ENCODE data around the gene GEMIN4.

GEMIN4 gene

GRCh38 chr17:731644-732066 is 20.4 kb downstream of the GEMIN4 start:
- TF ChIP-seq, protein P1, sequence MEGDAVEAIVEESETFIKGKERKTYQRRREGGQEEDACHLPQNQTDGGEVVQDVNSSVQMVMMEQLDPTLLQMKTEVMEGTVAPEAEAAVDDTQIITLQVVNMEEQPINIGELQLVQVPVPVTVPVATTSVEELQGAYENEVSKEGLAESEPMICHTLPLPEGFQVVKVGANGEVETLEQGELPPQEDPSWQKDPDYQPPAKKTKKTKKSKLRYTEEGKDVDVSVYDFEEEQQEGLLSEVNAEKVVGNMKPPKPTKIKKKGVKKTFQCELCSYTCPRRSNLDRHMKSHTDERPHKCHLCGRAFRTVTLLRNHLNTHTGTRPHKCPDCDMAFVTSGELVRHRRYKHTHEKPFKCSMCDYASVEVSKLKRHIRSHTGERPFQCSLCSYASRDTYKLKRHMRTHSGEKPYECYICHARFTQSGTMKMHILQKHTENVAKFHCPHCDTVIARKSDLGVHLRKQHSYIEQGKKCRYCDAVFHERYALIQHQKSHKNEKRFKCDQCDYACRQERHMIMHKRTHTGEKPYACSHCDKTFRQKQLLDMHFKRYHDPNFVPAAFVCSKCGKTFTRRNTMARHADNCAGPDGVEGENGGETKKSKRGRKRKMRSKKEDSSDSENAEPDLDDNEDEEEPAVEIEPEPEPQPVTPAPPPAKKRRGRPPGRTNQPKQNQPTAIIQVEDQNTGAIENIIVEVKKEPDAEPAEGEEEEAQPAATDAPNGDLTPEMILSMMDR (IDR thresholded peaks at IDR 0.05; ENCODE audit: insufficient read depth, low read length, poor library complexity, severe bottlenecking) = no peak
- Histone ChIP-seq H3K4me3 (replicated peaks; ENCODE audit: low read depth, low read length) (peak overlapping the region; percentile 66), H3K36me3 (ENCODE audit: control insufficient read depth, insufficient read depth, low read length) (no peaks in the 10 kb centered on the region), H3K27me3 (replicated peaks; ENCODE audit: control insufficient read depth, insufficient read depth, low read length) (no peaks in the 10 kb centered on the region)
- no peak for DNase-seq (ENCODE audit: extremely low read depth, insufficient read length)

- TF ChIP-seq, protein P1 (IDR thresholded peaks at IDR 0.05; ENCODE audit: insufficient read depth, low read length, poor library complexity, severe bottlenecking) = no peak
- H3K36me3 ChIP-seq (ENCODE audit: control insufficient read depth, insufficient read depth, low read length) = no peaks in the 10 kb centered on the region
- DNase-seq (ENCODE audit: extremely low read depth, insufficient read length) = no peak
- no peak overlapping the region for H3K4me3 ChIP-seq (replicated peaks; ENCODE audit: low read depth, low read length)
- H3K27me3 ChIP-seq (replicated peaks; ENCODE audit: control insufficient read depth, insufficient read depth, low read length) = no peaks in the 10 kb centered on the region
These were observed 23.2 kb downstream of the GEMIN4 start for GRCh38 chr17:728911-729310.

- DNase-seq (ENCODE audit: extremely low read depth, insufficient read length) = no peak
- Histone ChIP-seq H3K4me3 (replicated peaks; ENCODE audit: low read depth, low read length) (no peak overlapping the region), H3K27me3 (replicated peaks; ENCODE audit: control insufficient read depth, insufficient read depth, low read length) (no peaks in the 10 kb centered on the region), H3K36me3 (ENCODE audit: control insufficient read depth, insufficient read depth, low read length) (no peaks in the 10 kb centered on the region)
- TF ChIP-seq, protein P1 (IDR thresholded peaks at IDR 0.05; ENCODE audit: insufficient read depth, low read length, poor library complexity, severe bottlenecking) = no peak
These were observed 25.7 kb downstream of the GEMIN4 start for GRCh38 chr17:726271-726919.

DNA sequence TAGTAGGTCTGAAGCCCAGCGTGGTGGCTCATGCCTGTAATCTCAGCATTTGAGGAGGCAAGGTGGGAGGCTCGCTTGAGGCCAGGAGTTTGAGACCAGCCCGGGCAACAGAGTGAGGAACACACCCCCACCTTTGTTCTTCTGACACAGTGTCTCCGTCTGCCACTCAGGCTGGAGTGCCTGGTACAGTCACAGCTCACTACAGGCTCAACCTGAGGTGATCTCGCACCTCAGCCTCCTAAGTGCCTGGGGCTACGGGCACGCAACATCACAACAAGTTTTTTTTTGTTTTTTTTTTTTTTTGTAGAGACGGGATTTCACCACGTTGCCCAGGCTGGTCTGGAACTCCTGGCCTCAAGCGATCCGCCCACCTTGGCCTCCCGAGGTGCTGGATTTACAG is 26.3 kb downstream of the GEMIN4 start:
- H3K4me3 ChIP-seq (replicated peaks; ENCODE audit: low read depth, low read length) = no peak overlapping the region
- TF ChIP-seq, protein P1 (IDR thresholded peaks at IDR 0.05; ENCODE audit: insufficient read depth, low read length, poor library complexity, severe bottlenecking) = no peak
- H3K36me3 ChIP-seq (ENCODE audit: control insufficient read depth, insufficient read depth, low read length) = no peaks in the 10 kb centered on the region
- no peaks in the 10 kb centered on the region for H3K27me3 ChIP-seq (replicated peaks; ENCODE audit: control insufficient read depth, insufficient read depth, low read length)
- no peak for DNase-seq (ENCODE audit: extremely low read depth, insufficient read length)

- TF ChIP-seq, protein P1 (IDR thresholded peaks at IDR 0.05; ENCODE audit: insufficient read depth, low read length, poor library complexity, severe bottlenecking) = no peak
- DNase-seq (ENCODE audit: extremely low read depth, insufficient read length) = no peak
These were observed 27.0 kb downstream of the GEMIN4 start for GRCh38 chr17:725084-725483.

DNA sequence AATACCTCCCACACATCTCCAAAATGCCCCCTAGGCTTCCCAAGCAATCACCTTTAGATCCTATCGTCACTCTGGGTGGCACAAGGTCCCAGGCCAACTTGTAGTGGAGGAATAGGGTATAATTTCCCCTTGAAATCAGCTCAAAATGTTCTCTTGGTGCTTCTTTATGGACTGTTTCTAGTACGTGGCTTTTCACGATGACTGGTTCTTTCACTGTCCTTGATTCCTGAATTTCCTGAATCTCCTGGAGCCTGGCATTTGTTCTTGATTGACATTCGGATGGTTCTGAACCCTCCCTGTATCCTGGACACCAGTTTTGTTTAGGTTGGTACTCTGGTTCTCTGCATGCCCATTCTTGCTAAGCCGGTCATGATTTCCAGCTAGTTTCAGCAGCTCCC is 30.5 kb downstream of the GEMIN4 start:
- TF ChIP-seq, protein P1 (IDR thresholded peaks at IDR 0.05; ENCODE audit: insufficient read depth, low read length, poor library complexity, severe bottlenecking) = no peak
- H3K36me3 ChIP-seq (ENCODE audit: control insufficient read depth, insufficient read depth, low read length) = no peaks in the 10 kb centered on the region
- no peaks in the 10 kb centered on the region for H3K27me3 ChIP-seq (replicated peaks; ENCODE audit: control insufficient read depth, insufficient read depth, low read length)
- no peak for DNase-seq (ENCODE audit: extremely low read depth, insufficient read length)
- no peak overlapping the region for H3K4me3 ChIP-seq (replicated peaks; ENCODE audit: low read depth, low read length)

More at GRCh38 chr17:725084-725483, 27.0 kb downstream of the GEMIN4 start:
- no peaks in the 10 kb centered on the region for H3K36me3 ChIP-seq (ENCODE audit: control insufficient read depth, insufficient read depth, low read length)
- H3K27me3 ChIP-seq (replicated peaks; ENCODE audit: control insufficient read depth, insufficient read depth, low read length) = no peaks in the 10 kb centered on the region
- H3K4me3 ChIP-seq (replicated peaks; ENCODE audit: low read depth, low read length) = no peak overlapping the region
